Measurements from ENCODE around the gene MDM1.

Gene MDM1

GRCh38 chr12:68324531-68324930, 7.6 kb downstream of the MDM1 start:
- no peak for DNase-seq (ENCODE audit: insufficient read length, low spot score)
- no peak for FAIRE-seq

- DNase-seq (ENCODE audit: insufficient read length, low spot score) (no peak), FAIRE-seq (no peak)
Observed at GRCh38 chr12:68321140-68321539, 11.0 kb downstream of the MDM1 start.

- FAIRE-seq = no peak
Observed at GRCh38 chr12:68319988-68320623, 12.1 kb downstream of the MDM1 start.

GRCh38 chr12:68317047-68317667, 15.0 kb downstream of the MDM1 start:
- DNase-seq (ENCODE audit: insufficient read length, low spot score) (no peak), FAIRE-seq (peak; percentile 63)

More at GRCh38 chr12:68319988-68320623, 12.1 kb downstream of the MDM1 start:
- DNase-seq (ENCODE audit: insufficient read length, low spot score) = no peak

GRCh38 chr12:68310370-68310769, 21.8 kb downstream of the MDM1 start:
- DNase-seq (ENCODE audit: insufficient read length, low spot score) (no peak), FAIRE-seq (no peak)

- FAIRE-seq = no peak
- no peak for DNase-seq (ENCODE audit: insufficient read length, low spot score)
Observed at GRCh38 chr12:68306564-68306963, 25.6 kb downstream of the MDM1 start.

GRCh38 chr12:68305278-68305677, 26.9 kb downstream of the MDM1 start:
- peak; percentile 83 for FAIRE-seq
- no peak for DNase-seq (ENCODE audit: insufficient read length, low spot score)

GRCh38 chr12:68304626-68305025, 27.5 kb downstream of the MDM1 start:
- FAIRE-seq = no peak
- DNase-seq (ENCODE audit: insufficient read length, low spot score) = no peak

- FAIRE-seq (no peak), DNase-seq (ENCODE audit: insufficient read length, low spot score) (no peak)
Observed at GRCh38 chr12:68303850-68304249, 28.3 kb downstream of the MDM1 start.

GRCh38 chr12:68297929-68298328, 34.2 kb downstream of the MDM1 start:
- FAIRE-seq (no peak), DNase-seq (ENCODE audit: insufficient read length, low spot score) (no peak)

- FAIRE-seq (no peak), DNase-seq (ENCODE audit: insufficient read length, low spot score) (no peak)
Observed at GRCh38 chr12:68294251-68294650, 37.9 kb downstream of the MDM1 start.

GRCh38 chr12:68293347-68293746, 38.8 kb downstream of the MDM1 start:
- no peak for FAIRE-seq
- no peak for DNase-seq (ENCODE audit: insufficient read length, low spot score)

GRCh38 chr12:68292151-68292943, 39.8 kb downstream of the MDM1 start:
- no peak for DNase-seq (ENCODE audit: insufficient read length, low spot score)
- FAIRE-seq = no peak

- DNase-seq (ENCODE audit: insufficient read length, low spot score) = no peak
Observed at GRCh38 chr12:68291396-68292036, 40.6 kb downstream of the MDM1 start.

GRCh38 chr12:68290126-68290525, 42.0 kb downstream of the MDM1 start:
- DNase-seq (ENCODE audit: insufficient read length, low spot score) = no peak
- FAIRE-seq = no peak

More at GRCh38 chr12:68291396-68292036, 40.6 kb downstream of the MDM1 start:
- FAIRE-seq = no peak

GRCh38 chr12:68287106-68287505, 45.1 kb downstream of the MDM1 start:
- DNase-seq (ENCODE audit: insufficient read length, low spot score) (no peak), FAIRE-seq (no peak)

GRCh38 chr12:68286396-68286795, 45.8 kb downstream of the MDM1 start:
- no peak for FAIRE-seq
- DNase-seq (ENCODE audit: insufficient read length, low spot score) = no peak

- DNase-seq (ENCODE audit: insufficient read length, low spot score) = no peak
- FAIRE-seq = no peak
Observed at GRCh38 chr12:68285541-68285940, 46.6 kb downstream of the MDM1 start.

- no peak for DNase-seq (ENCODE audit: insufficient read length, low spot score)
- FAIRE-seq = no peak
Observed at GRCh38 chr12:68281322-68282077, 50.7 kb downstream of the MDM1 start.

- FAIRE-seq (no peak), DNase-seq (ENCODE audit: insufficient read length, low spot score) (no peak)
Observed at GRCh38 chr12:68280240-68280639, 51.9 kb downstream of the MDM1 start.
